HUES48 (cell line): Measurements from ENCODE around the gene RNF123.

Experiments used
- H3K27ac ChIP-seq: one replicate; pipeline ENCODE4 v1.7.0; 2013; ENCODE audit warnings: low read depth, low read length, inconsistent platforms
- H3K27me3 ChIP-seq: 2 replicates; pipeline ENCODE4 v1.6.1; 2013; ENCODE audit warnings: mild to moderate bottlenecking, low read length; ENCODE audit not compliant: control insufficient read depth, insufficient read depth
- H3K36me3 ChIP-seq: 2 replicates; pipeline ENCODE4 v1.6.1; 2013; ENCODE audit warnings: low read length; ENCODE audit not compliant: control insufficient read depth, insufficient read depth
- H3K4me1 ChIP-seq: 2 replicates; pipeline ENCODE4 v1.6.1; 2013; ENCODE audit warnings: mild to moderate bottlenecking, low read length; ENCODE audit not compliant: control insufficient read depth, insufficient read depth
- H3K4me3 ChIP-seq: 2 replicates; pipeline ENCODE4 v1.5.1; 2013; ENCODE audit warnings: mild to moderate bottlenecking, low read depth, low read length
- H3K9ac ChIP-seq: 2 replicates; pipeline ENCODE4 v1.6.1; 2013; ENCODE audit warnings: mild to moderate bottlenecking, low read depth, low read length, moderate library complexity
- H3K9me3 ChIP-seq: 2 replicates; pipeline ENCODE4 v1.6.1; 2013; ENCODE audit warnings: low read length; ENCODE audit not compliant: control insufficient read depth, insufficient read depth

RNF123 gene

GRCh38 chr3:49759226-49759625 lies 69.9 kb downstream of the RNF123 start:
- Histone ChIP-seq H3K9me3 (no peaks in the 10 kb centered on the region), H3K27ac (no peak overlapping the region), H3K27me3 (no peaks in the 10 kb centered on the region), H3K4me1 (no peaks in the 10 kb centered on the region), H3K4me3 (no peak overlapping the region), H3K36me3 (no peaks in the 10 kb centered on the region), H3K9ac (no peak overlapping the region)

GRCh38 chr3:49761661-49762060 lies 72.3 kb downstream of the RNF123 start:
- H3K36me3 ChIP-seq = no peaks in the 10 kb centered on the region
- no peak overlapping the region for H3K4me3 ChIP-seq
- no peaks in the 10 kb centered on the region for H3K4me1 ChIP-seq
- H3K27me3 ChIP-seq = no peaks in the 10 kb centered on the region
- H3K9ac ChIP-seq = no peak overlapping the region
- H3K27ac ChIP-seq = no peak overlapping the region
- H3K9me3 ChIP-seq = no peaks in the 10 kb centered on the region

GRCh38 chr3:49763981-49764380 lies 74.6 kb downstream of the RNF123 start:
- Histone ChIP-seq H3K36me3 (no peaks in the 10 kb centered on the region), H3K9me3 (no peaks in the 10 kb centered on the region)

GRCh38 chr3:49769286-49769915 lies 80.0 kb downstream of the RNF123 start:
- H3K4me3 ChIP-seq = no peak overlapping the region
- no peak overlapping the region for H3K27ac ChIP-seq
- no peak overlapping the region for H3K9ac ChIP-seq
- H3K27me3 ChIP-seq = no peaks in the 10 kb centered on the region
- H3K4me1 ChIP-seq = no peaks in the 10 kb centered on the region
- H3K36me3 ChIP-seq = peaks cover 8% of the 10 kb centered on the region; the same call in 1 of the 2 replicates
- H3K9me3 ChIP-seq = no peaks in the 10 kb centered on the region

More at GRCh38 chr3:49763981-49764380, 74.6 kb downstream of the RNF123 start:
- Histone ChIP-seq H3K27ac (no peak overlapping the region), H3K27me3 (no peaks in the 10 kb centered on the region), H3K9ac (no peak overlapping the region), H3K4me3 (no peak overlapping the region), H3K4me1 (no peaks in the 10 kb centered on the region)

- Histone ChIP-seq H3K4me1 (no peaks in the 10 kb centered on the region), H3K9ac (no peak overlapping the region), H3K27me3 (no peaks in the 10 kb centered on the region), H3K36me3 (peaks cover 8% of the 10 kb centered on the region; the same call in 1 of the 2 replicates), H3K9me3 (no peaks in the 10 kb centered on the region), H3K27ac (no peak overlapping the region), H3K4me3 (no peak overlapping the region)
Measured at GRCh38 chr3:49769926-49770325, 80.6 kb downstream of the RNF123 start.
